ENCODE measurements around the gene KCNJ5.

- TF ChIP-seq CTCF (IDR thresholded peaks at IDR 0.05) = no peak
- no peak for TF ChIP-seq POLR2A (IDR thresholded peaks at IDR 0.05; ENCODE audit: low read length)
These were observed 22.6 kb downstream of the KCNJ5 start for GRCh38 chr11:128913806-128914205.

Data from A549 (cell line).